ENCODE measurements around the gene SNURF. TPM values are rescaled to one million over a fixed set of nuclear protein-coding genes. Genes with fewer than 3 reads are reported as not detected.

Gene SNURF
- total and polyA plus RNA-seq, 2 experiments from 2014 or later = 7.2 to 12.0 TPM

GRCh38 chr15:24986653-24987052 lies 31.9 kb downstream of the SNURF start:
- TF ChIP-seq EZH2 (IDR thresholded peaks at IDR 0.05; ENCODE audit: borderline replicate concordance) = no peak
- no peak for TF ChIP-seq CTCF (IDR thresholded peaks at IDR 0.05; ENCODE audit: poor library complexity)
- TF ChIP-seq EZH2phosphoT487 (IDR thresholded peaks at IDR 0.05; ENCODE audit: low read depth, severe bottlenecking, unreplicated experiment) = no peak
- Histone ChIP-seq H4K20me1 (ENCODE audit: insufficient read depth, poor library complexity, severe bottlenecking) (peaks cover 3% of the 10 kb centered on the region), H2AFZ (no peak overlapping the region), H3K36me3 (replicated peaks; ENCODE audit: insufficient read depth, low read depth) (no peaks in the 10 kb centered on the region), H3K9me2 (replicated peaks; ENCODE audit: insufficient read depth) (peaks cover 3% of the 10 kb centered on the region), H3K9me3 (ENCODE audit: low read depth) (no peaks in the 10 kb centered on the region), H3K4me1 (ENCODE audit: insufficient read depth) (no peaks in the 10 kb centered on the region), H3K27me3 (no peaks in the 10 kb centered on the region), H3K27ac (no peak overlapping the region), H3K4me2 (no peak overlapping the region), H3K79me2 (peaks cover 33% of the 10 kb centered on the region), H3K4me3 (no peak overlapping the region)
- 82% methylated on average over 6 of the region's 6 CpGs for WGBS (ENCODE audit: low lambda C conversion rate, missing lambda C conversion rate)
- no peak for DNase-seq (ENCODE audit: low spot score)

Small RNA genes lying within 50 kb of the gene (small RNA-seq; reads per million reads assigned to genes)
- not detected for gene AC090602.1
- gene AC124312.4 = not detected
- not detected for gene AC124312.5

Other genes starting within 250 kb of the SNURF start
- 225 and 242 TPM in 2 replicates for gene SNRPN, start within 50 bp of the SNURF start, total RNA-seq
- gene SNRPN, start within 50 bp of the SNURF start, polyA plus RNA-seq = 258 and 283 TPM in 2 replicates

All from hepatocyte (in vitro differentiated cells).